ENCODE measurements around the gene TBX6.

TBX6 gene

DNA sequence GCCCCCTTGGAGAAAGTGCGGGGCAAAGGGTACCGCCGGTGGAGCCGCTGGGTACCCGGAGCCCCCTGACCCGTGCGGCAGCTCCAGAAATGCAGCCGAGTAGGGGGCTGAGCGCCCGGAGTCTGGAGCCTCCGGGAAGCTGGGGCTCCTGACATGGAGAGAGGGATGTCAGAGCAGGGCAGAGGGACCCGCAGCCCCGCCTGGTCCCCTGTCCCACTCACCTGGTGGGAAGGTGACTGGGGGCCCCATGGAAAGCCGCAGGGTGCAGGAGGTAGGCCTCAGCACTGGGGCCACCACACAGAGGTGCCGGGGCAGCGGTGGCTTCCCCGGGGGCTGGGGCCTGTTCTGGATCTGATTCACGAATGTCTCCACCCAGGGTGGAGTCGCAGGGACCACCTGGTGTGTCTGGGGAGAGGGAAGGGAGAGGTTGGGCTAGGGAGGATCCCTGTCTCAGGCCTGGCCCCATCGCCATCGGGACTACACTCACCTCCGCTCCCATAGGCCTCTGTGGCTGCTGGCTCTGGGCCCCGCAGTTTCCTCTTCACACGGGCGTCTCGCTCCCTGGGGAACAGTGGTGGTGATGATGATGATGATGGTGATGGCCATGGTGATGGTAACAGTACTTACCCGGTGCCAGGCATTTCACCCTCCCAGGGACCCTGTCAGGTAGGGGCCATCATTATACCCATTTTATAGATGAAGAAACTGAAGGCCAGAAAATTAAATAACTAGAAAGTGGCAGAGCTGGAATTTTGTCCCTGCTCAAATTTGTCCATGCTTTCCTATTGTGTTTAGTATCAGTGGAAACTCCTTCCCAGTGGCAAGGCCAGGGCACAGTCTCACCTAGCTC, 5.2 kb downstream of the TBX6 start:
- no peak for FAIRE-seq

DNA sequence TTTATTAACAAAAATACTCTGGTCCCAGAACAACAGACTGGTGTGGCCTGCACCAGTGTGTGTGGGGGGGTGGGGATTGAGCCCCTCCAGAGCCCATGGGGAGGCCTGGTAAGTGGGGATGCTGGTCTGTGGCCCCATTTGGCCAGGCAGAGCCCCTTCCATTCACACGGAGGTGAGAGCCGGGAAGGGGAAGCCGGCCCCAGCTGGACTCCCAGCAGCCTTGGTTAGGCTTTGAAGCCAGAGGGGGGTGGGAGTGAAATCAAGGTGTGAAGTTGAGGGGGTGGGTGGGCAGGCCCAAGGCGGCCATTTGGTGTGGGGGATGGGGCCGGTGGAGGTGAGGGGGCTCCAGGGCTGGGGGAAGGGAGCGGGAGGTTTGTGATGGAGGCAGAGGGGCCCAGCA, 5.9 kb downstream of the TBX6 start:
- no peak for FAIRE-seq

DNA sequence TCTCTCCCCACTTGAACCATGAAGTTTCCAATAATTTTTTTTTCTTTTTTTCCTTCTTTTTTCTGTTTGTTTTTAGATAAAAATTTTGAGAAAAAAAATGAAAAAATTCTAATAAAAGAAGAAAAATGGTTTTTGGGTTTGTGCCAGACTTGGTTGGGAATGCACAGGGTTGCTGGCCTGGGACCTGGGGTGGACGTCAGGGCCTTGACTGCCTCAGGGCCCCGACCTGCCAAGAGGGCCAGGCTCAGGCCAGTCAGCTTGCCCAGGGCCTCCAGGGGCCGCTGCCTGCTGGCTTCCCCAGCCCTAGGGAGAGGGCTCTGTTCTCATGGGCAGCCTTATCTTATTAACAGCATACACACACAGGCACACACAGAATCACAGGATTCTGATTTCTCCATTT, 6.5 kb downstream of the TBX6 start:
- FAIRE-seq: no peak

DNA sequence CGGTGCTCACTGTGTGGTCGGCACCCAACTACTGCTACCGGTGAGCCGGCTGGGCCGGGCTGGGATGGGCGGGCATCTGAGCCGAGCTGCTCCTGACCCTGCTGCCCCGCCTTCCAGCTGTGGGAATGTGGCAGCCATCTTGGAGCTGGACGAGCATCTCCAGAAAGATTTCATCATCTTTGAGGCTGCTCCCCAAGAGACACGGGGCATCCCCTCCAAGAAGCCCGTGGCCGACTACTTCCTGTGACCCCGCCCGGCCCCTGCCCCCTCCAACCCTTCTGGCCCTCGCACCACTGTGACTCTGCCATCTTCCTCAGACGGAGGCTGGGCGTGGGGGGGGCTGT, 6.9 kb downstream of the TBX6 start:
- no peak for FAIRE-seq

DNA sequence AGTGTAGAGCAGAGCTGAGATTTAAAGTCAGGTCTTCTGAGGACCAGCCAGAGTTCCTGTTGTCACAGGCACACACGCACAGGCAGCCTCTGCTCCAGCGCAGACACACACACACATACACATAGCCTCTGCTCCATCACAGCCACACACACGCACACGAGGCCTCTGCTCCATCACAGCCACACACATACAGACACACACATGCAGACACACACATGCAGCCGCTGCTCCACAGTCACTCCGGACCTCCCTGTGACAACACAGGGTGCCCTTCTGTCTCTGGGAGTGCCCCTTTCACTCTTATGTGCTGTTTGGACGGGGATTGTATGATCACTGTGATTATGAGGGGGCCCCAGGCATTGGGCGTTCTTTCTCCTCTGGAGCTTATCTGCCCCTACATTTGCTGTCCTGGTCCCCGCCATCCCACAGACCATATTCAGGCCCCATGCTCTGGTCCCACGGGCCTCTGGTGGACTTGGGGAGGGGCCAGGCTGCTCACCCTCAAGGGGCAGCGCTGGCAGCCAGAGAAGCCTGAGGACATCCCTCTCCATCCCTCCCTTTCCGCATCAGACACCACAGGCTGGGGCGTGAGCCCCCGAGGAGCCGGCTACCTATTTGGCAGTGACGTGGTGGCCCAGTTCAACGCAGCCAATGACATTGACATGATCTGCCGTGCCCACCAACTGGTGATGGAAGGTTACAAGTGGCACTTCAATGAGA, 7.5 kb downstream of the TBX6 start:
- FAIRE-seq: no peak

DNA sequence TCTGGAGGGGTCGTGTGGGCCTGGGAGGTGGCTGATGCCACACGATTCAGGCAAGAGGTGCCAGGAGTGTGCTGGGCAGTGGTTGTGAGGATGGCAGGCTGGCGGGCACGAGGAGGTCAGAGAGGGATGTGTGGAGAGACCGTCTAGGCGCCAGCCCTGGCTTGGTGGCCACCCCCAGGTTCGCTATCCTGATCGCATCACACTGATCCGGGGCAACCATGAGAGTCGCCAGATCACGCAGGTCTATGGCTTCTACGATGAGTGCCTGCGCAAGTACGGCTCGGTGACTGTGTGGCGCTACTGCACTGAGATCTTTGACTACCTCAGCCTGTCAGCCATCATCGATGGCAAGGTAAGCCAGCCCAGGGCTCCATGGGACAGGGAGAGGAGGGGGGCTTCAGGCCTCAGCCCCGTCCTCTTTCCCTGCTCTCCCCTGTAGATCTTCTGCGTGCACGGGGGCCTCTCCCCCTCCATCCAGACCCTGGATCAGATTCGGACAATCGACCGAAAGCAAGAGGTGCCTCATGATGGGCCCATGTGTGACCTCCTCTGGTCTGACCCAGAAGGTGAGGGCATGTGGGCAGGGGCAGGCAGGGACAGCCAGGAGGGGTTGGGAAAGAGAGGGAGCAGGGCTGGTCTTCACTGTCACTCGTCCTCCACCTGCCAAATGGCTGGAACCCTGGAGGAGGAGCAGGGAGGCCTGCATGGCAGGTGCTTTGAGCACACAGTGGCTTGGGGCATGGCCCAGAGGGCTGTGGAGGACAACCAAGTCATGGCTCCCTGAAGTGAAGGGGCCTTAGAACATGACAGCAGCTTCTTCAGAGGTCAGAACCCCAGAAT, 8.3 kb downstream of the TBX6 start:
- FAIRE-seq: no peak

DNA sequence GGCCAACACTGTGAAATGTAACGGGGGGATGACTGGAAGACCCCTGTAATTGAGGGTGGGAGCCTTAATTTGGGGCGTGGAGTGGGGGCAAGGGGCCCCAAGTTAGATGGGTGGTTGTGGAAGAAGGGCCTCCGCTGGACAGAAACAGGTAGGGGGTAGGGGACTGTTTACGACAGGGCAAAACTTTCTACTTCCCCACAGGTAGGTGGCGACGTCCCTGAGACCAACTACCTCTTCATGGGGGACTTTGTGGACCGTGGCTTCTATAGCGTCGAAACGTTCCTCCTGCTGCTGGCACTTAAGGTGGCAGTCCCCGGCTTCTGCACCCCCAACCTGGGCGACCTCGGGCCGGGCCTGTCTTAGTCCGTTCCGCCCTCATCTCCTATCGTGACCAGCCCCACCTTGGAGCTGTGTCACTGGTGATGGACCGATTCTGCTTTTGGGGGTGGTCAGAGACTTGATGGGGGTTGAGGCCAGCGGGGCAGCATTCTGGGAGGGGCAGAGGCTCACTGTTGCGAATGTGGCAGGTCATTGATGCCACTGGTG, 9.1 kb downstream of the TBX6 start:
- FAIRE-seq: no peak

DNA sequence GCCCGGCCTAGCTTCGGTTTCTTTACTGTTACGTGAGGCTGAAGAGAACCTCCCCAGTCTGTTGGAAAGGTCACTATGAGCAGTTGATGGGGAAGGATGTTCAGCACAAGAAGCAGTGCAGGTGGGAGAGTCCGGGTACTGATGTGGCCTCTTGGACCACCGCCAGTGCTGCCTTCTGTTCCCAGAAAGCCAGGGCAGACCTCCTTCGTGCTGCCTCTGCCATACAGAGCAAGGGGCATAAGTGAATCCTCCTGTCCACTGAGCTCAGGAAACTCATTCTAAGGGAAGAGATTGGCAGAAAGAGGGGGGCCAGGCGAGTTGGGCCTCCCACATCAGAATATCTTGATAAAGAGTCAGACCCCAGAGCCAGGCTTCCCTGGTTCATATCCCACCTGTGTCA, 12.2 kb downstream of the TBX6 start:
- FAIRE-seq: no peak

DNA sequence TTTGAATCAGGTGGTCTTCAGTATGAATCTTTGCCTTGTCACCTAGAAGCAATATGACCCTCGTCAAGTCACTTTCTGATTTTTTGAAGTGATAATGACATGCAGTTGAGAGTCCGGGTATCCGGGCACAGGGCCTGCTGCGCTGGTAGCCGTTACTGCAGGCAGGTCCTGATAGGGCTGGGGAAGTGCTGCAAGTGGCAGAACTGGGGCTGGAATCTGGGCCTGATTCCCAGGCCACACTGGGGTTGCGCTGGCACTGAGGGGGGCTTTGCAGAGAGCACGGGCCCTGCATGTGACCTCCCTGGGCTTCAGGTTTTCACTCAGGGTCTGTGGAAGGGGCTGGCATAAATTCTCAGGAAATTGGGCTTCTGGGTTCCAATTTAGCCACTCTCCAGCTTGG, 13.0 kb downstream of the TBX6 start:
- FAIRE-seq: no peak

DNA sequence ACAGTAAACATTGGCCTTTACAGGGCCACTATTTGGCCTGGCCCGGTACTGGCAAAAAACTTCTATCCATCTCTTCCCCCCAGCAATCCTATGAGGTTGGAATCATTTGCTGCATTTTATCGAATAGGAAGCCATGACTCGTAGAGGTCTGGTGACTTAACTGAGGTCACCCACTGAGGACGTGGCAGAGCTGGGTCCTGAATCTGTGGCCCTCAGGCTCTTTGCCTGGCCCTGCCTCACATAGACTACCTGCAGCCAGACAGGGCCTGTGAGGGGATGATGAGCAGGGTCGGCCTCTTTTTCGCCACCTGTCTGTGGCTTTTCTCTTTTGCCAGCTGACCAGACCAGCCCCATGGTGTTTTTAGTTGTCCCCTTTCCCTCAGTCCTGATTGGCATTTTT, 14.1 kb downstream of the TBX6 start:
- no peak for FAIRE-seq

DNA sequence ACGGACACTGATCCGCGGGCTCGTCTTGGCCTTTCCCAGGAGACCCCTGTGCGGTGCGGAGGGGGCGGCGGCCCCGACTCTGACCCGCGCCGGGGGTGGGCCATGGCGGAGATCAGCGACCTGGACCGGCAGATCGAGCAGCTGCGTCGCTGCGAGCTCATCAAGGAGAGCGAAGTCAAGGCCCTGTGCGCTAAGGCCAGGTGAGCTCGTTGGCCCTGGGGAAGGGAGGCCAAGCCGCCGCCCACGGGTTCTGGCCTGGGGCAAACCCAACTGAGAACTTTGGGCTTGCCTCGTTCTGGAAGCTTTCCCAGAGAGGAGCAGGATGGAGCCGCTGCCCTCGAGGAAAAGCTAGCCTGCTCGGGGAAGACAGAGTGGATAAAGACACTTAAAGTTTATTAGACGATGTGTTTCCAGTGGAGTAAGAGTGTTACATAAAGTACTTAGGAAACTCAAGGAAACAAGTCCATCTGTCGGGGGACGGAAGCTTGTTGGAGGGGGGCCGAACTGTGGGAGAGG, 15.4 kb downstream of the TBX6 start:
- no peak for FAIRE-seq

DNA sequence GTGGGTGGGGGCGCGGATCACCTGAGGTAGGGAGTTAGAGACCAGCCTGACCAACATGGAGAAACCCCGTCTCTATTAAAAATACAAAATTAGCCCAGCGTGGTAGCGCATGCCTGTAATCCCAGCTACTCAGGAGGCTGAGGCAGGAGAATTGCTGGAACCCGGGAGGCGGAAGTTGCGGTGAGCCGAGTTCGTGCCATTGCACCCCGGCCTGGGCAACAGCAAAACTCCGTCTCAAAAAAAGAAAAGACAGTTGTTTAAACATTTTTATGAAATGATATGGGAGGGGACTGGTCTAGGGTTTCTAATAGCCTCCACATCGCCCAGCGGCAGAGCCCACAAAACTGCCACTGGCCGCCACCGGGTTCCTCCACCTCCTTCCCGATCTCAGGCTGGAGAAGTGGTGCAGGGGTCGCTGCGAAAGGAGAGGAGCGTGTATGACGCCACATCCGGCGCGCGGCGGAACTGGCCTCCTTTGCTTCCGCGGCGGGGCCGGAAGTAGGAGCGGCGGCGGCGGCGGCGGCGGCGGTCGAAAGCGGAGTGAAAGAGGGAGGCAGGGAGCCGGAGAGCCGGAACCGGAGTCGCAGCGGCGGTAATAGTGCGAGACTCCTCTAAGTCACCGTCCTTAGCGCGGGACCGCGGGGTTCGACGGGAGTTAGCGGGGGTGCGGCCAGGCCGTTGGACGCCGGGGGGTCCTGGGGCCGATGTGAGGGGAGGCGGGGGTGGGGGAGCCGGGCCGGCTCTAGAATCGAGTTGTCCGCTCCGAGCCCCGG, 16.0 kb downstream of the TBX6 start, which contains the start of gene PPP4C:
Gene PPP4C (plus strand): TSS at position 492 of the 773 bp plus-strand sequence. CDS start 384 bp downstream, outside the sequence.
- no peak for FAIRE-seq

DNA sequence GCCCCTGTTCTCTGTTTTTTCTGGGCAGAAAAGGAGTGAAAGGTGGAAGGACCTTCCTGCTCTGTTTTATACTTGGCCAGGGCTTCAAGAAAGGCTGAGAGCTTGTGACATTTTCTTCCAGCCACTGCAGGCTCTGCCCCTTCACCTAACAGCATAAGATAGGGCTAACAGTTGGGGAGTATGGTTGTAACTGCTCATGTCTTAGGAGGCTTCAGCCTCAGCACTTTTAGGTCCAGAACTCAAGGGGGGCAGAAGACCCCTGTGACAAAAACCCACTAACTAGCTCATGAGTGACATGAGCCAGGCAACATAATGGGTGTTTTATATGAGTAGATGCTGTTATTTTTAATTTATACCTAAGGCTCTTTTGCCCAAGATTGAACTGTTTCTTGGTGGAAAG, 21.2 kb downstream of the TBX6 start:
- no peak for FAIRE-seq

DNA sequence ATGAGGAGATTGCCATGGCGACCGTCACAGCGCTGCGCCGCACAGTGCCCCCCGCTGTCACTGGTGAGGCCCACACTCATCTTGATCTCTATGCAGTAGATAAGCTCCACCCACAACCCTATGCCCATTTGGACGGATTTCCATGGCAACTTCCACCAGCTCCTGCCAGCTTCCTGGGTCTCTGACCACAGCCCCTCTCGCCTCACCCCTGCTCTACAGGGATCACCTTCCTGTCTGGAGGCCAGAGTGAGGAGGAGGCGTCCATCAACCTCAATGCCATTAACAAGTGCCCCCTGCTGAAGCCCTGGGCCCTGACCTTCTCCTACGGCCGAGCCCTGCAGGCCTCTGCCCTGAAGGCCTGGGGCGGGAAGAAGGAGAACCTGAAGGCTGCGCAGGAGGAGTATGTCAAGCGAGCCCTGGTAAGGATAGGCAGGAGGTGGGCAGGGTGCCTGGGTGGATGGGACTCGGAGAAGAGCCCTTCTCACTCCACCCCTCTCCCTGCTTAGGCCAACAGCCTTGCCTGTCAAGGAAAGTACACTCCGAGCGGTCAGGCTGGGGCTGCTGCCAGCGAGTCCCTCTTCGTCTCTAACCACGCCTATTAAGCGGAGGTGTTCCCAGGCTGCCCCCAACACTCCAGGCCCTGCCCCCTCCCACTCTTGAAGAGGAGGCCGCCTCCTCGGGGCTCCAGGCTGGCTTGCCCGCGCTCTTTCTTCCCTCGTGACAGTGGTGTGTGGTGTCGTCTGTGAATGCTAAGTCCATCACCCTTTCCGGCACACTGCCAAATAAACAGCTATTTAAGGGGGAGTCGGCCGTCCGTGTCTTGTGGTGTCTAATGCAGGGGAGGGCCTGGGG, 21.9 kb downstream of the TBX6 start:
- FAIRE-seq: no peak

DNA sequence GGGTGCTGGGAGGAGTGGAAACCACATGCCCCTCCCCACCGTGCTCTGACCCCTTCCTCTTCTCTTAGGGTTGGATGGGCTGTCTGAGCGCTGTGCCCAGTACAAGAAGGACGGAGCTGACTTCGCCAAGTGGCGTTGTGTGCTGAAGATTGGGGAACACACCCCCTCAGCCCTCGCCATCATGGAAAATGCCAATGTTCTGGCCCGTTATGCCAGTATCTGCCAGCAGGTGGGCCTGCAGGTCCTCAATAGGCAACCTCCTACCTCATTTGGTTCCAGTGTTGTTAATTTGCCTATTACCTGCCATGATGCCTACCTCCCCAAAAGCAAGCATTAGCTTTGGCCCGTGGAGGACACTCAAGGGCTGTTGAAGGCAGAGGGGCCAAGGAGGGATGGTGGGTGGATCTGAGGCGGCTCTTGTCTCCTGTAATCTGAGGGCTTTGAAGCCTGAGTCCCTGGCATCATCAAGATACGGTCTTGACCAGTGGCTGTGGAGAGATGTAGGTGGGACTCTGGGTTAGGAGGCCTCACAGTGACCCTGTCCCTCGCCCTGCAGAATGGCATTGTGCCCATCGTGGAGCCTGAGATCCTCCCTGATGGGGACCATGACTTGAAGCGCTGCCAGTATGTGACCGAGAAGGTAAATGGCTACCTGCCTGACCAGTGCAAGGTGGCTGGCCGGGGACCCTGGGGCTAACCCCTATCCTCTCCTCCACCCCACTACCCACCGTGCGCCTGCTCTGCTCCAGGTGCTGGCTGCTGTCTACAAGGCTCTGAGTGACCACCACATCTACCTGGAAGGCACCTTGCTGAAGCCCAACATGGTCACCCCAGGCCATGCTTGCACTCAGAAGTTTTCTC, 22.7 kb downstream of the TBX6 start:
- no peak for FAIRE-seq

DNA sequence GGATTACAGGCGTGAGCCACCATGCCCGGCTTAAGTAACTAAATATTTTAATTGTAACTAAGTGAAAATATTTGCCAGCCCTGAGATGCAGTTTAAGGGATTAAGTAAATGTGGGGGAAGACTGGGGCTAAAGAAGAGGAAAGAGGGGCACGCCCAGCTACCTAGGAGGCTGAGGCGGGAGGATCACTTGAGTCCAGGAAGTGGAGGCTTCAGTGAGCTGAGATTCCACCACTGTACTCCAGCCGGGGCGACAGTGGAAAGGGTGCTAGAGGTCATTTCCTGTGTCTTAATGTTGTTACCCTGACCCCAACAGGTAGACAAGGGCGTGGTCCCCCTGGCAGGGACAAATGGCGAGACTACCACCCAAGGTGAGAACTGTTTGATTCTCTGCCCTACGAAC, 23.4 kb downstream of the TBX6 start:
- no peak for FAIRE-seq

DNA sequence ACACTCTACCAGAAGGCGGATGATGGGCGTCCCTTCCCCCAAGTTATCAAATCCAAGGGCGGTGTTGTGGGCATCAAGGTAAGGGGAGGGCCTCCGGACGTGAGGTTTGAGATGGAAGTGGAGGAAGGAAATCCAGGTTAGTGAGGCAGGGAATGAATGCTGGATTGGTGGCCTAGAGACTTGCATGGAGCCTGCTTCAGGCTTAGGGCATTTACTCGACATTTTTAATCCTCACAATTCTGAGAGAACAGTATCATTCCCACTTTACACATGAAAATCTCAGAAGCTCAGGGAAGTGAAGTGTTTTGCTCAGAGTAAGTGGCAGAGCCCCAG, 24.2 kb downstream of the TBX6 start:
- FAIRE-seq: no peak

DNA sequence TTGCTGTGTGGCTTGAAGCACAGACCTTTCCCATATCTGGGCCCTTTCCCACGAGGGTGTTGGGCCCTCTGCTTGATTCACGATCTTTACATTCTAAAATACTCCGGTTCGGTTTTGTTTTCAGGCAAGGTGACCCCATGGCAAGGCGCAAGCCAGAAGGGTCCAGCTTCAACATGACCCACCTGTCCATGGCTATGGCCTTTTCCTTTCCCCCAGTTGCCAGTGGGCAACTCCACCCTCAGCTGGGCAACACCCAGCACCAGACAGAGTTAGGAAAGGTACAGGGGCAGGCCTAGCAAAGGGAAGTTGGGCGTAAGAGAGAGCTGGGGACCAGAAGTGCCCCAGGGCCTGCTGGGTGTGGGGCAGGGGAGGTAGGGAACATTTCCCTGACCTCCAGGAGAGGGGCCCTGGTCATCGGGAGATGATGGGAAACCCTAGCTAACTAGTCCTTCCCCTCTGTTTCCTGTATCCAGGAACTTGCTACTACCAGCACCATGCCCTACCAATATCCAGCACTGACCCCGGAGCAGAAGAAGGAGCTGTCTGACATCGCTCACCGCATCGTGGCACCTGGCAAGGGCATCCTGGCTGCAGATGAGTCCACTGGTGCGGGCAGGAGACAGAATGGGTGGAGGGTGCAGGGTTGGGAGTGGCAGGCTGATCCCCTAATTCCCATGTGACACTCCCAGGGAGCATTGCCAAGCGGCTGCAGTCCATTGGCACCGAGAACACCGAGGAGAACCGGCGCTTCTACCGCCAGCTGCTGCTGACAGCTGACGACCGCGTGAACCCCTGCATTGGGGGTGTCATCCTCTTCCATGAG, 24.8 kb downstream of the TBX6 start:
- no peak for FAIRE-seq
